Endothelial cell of umbilical vein (primary cell): Measurements from ENCODE around the gene SLC22A23. TPM values are rescaled to one million over a fixed set of nuclear protein-coding genes. Genes with fewer than 3 reads are reported as not detected.

ENCODE experiments used
- BruUV-seq: library from RNA; stranded (reverse); fragments of 400-500 nt; replicated peaks from 2 replicates; lab custom pipeline; 2021; lab: Mats Ljungman, UMichigan
- CTCF ChIA-PET: fragments of 300-600, 350-600 bp; sonication (Branson Sonifier 250); formaldehyde crosslinking; loops from one replicate; lab custom pipeline; 2021; ENCODE audit warnings: antibody characterized with exemption, inconsistent platforms; lab: Charles Lee
- POLR2A ChIA-PET: fragments of 300-600, 350-600 bp; sonication (Branson Sonifier 250); formaldehyde crosslinking; loops from one replicate; lab custom pipeline; 2021; ENCODE audit warnings: antibody characterized with exemption, inconsistent platforms; lab: Charles Lee
- DNase-seq: peaks from one replicate; pipeline ENCODE4 v3.0.0-alpha.2; 2011; ENCODE audit warnings: low read depth, low spot score
- FAIRE-seq: peaks from 2 replicates; lab custom pipeline; 2011; peaks lifted over from hg19 to GRCh38; lab: Jason Lieb, UNC
- H2AFZ ChIP-seq: 2 replicates; pipeline ENCODE4 v1.6.0; 2012; ENCODE audit warnings: low read depth, low read length, control low read depth, inconsistent platforms
- H3K27ac ChIP-seq: 2 replicates; pipeline ENCODE4 v1.5.1; 2011; ENCODE audit warnings: low read depth, mild to moderate bottlenecking, control low read depth, low read length, moderate library complexity; ENCODE audit not compliant: insufficient read depth
- H3K27me3 ChIP-seq, 2 experiments: 2 replicates each; pipeline versions ENCODE4 v1.6.0 to v1.6.1; 2011; ENCODE audit warnings: low read length in 2 of 2, mixed read lengths in 1 of 2; ENCODE audit not compliant: control insufficient read depth in 2 of 2, insufficient read depth in 2 of 2
- H3K36me3 ChIP-seq, 2 experiments: 2 replicates in 1 of 2; 3 replicates in 1 of 2; pipeline ENCODE4 v1.5.1; 2011; ENCODE audit warnings: low read length in 2 of 2, mild to moderate bottlenecking in 1 of 2, moderate library complexity in 1 of 2; ENCODE audit not compliant: control insufficient read depth in 2 of 2, insufficient read depth in 2 of 2; ENCODE audit errors: extremely low read depth in 1 of 2
- H3K4me1 ChIP-seq: 3 replicates; pipeline ENCODE4 v1.5.1; 2011; ENCODE audit warnings: mild to moderate bottlenecking, low read length; ENCODE audit not compliant: control insufficient read depth, insufficient read depth; ENCODE audit errors: extremely low read depth
- H3K4me2 ChIP-seq: 2 replicates; pipeline ENCODE4 v1.6.1; 2011; ENCODE audit warnings: low read length, control low read depth, mixed read lengths; ENCODE audit not compliant: insufficient read depth
- H3K4me3 ChIP-seq, 3 experiments: fragments of 200-600 bp in 1 of 3; sonication (generic), shearing (Covaris generic) in 1 of 3; replicated peaks in 1 of 3; 2 replicates each; pipeline ENCODE4 v1.5.1; 2011 to 2016; ENCODE audit warnings: control low read depth in 3 of 3, low read length in 3 of 3, mild to moderate bottlenecking in 2 of 3, inconsistent platforms in 1 of 3, low read depth in 1 of 3, moderate library complexity in 1 of 3; ENCODE audit not compliant: insufficient read depth in 1 of 3
- H3K79me2 ChIP-seq: 2 replicates; pipeline ENCODE4 v1.6.0; 2012; ENCODE audit warnings: low read length, inconsistent platforms; ENCODE audit not compliant: control insufficient read depth, insufficient read depth
- H3K9ac ChIP-seq: replicated peaks from 2 replicates; pipeline ENCODE3; 2011; ENCODE audit warnings: low read length, control low read depth; ENCODE audit not compliant: insufficient read depth; ENCODE audit errors: extremely low read depth
- H3K9me1 ChIP-seq: replicated peaks from 3 replicates; pipeline ENCODE4 v1.6.0; 2011; ENCODE audit warnings: mild to moderate bottlenecking, low read length; ENCODE audit not compliant: control insufficient read depth, insufficient read depth; ENCODE audit errors: extremely low read depth
- H3K9me3 ChIP-seq: replicated peaks from 2 replicates; pipeline ENCODE4 v1.5.1; 2012; ENCODE audit warnings: low read length, inconsistent platforms; ENCODE audit not compliant: control insufficient read depth, insufficient read depth
- H4K20me1 ChIP-seq: replicated peaks from 2 replicates; pipeline ENCODE3; 2011; ENCODE audit warnings: mild to moderate bottlenecking, low read length; ENCODE audit not compliant: control insufficient read depth, insufficient read depth; ENCODE audit errors: extremely low read depth
- EZH2 ChIP-seq: IDR thresholded peaks from 2 replicates; pipeline ENCODE4 v1.6.1; 2012; ENCODE audit warnings: borderline replicate concordance, low read depth, mild to moderate bottlenecking, moderate library complexity, low read length, inconsistent platforms; ENCODE audit not compliant: severe bottlenecking
- FOS ChIP-seq: IDR thresholded peaks from 2 replicates; pipeline ENCODE4 v1.6.1; 2011; ENCODE audit warnings: mild to moderate bottlenecking, low read length, moderate library complexity, borderline replicate concordance; ENCODE audit not compliant: insufficient read depth
- GATA2 ChIP-seq: IDR thresholded peaks from 2 replicates; pipeline ENCODE4 v1.7.0; 2011; ENCODE audit warnings: low read depth, mild to moderate bottlenecking, moderate library complexity, mixed read lengths, low read length; ENCODE audit not compliant: insufficient read length, insufficient read depth
- JUN ChIP-seq: IDR thresholded peaks from 2 replicates; pipeline ENCODE4 v1.6.1; 2011; ENCODE audit warnings: borderline replicate concordance, low read depth; ENCODE audit not compliant: insufficient read length, insufficient read depth
- MAX ChIP-seq: IDR thresholded peaks from 2 replicates; pipeline ENCODE4 v1.6.1; 2011; ENCODE audit not compliant: insufficient read depth, insufficient read length
- MYC ChIP-seq: IDR thresholded peaks from one replicate; pipeline ENCODE4 v1.6.1; 2011; ENCODE audit warnings: mild to moderate bottlenecking, low read depth, low read length
- POLR2A ChIP-seq: IDR thresholded peaks from 2 replicates; pipeline ENCODE4 v1.6.1; 2012; ENCODE audit warnings: low read depth, mild to moderate bottlenecking, control low read depth, low read length
- POLR2AphosphoS5 ChIP-seq: IDR thresholded peaks from 2 replicates; pipeline ENCODE4 v1.6.1; 2012; ENCODE audit warnings: low read depth, mild to moderate bottlenecking, control low read depth, low read length, moderate library complexity; ENCODE audit not compliant: insufficient read depth
- dilution Hi-C: fragments of 300-500 bp; cut with MboI; formaldehyde crosslinking; loops from one replicate; pipeline ENCODE4 v1.15.0; 2019; ENCODE audit warnings: low sequenced_read_pairs; ENCODE audit not compliant: extremely low pct_ligation_motif_present
- intact Hi-C: fragments of 100-400 bp; cut with micrococcal nuclease; formaldehyde crosslinking; loops from one replicate; pipeline ENCODE4 v1.10.0; 2022
- polyA plus RNA-seq, 4 experiments: library from polyadenylated mRNA; depleted of rRNA in 3 of 4; stranded (reverse) in 3 of 4; unstranded in 1 of 4; fragments of >200 nt; gene quantifications; 2 replicates each; pipeline versions ENCODE4 v1.2.1 to v1.2.3, GENCODE V29; 2011 to 2012; ENCODE audit warnings: missing spikeins in 1 of 4
- total RNA-seq: library from RNA; stranded (reverse); gene quantifications from 2 replicates; pipeline ENCODE4 v1.2.3, GENCODE V29; 2021
- TF ChIP-seq, protein P1 (sequence below), 2 donors: IDR thresholded peaks; 1 replicate in 1 of 2; 2 replicates in 1 of 2; pipeline ENCODE4 v1.5.1; 2011; ENCODE audit warnings: low read length in 2 of 2, mild to moderate bottlenecking in 2 of 2, moderate library complexity in 2 of 2, control low read depth in 1 of 2, inconsistent platforms in 1 of 2, low read depth in 1 of 2; ENCODE audit not compliant: insufficient read depth in 1 of 2; ENCODE audit errors: extremely low read depth in 1 of 2

Gene SLC22A23
- total and polyA plus RNA-seq, 2 donors (not counting 3 experiments of a cell fraction or from before 2014, with no cell fraction given), result 4.2 to 14.3 TPM

DNA sequence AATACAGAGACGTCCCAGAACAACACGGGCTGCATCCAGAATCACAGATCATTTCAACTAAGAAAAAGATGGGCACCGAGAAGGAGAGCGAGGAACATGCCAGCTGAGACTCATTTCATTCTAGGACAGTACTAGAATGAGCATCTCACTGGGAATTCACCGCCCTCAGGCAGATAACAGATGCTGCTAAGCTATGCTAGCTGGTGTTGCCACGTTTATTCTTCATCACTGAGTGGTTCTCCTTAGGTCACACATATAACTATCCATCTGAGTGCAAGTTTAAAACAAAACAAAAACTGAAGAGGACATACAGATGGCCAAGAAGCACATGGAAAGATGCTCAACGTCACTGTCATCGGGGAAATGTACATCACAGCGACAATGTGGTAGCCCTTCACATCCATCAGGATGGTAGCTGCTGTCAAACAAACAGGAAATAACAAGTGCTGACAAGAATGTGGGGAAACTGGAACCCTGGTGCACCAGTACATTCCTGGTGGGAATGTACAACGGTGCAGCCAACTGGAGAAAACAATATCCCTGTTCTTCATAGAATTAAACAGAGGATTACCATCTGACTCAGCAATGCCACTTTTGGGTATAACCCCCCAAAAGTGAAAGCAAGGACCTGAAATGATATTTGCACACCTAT is 97.6 kb downstream of the SLC22A23 start:
- no peak for TF ChIP-seq MAX
- TF ChIP-seq MYC, result no peak
- TF ChIP-seq FOS, result no peak
- no peak for TF ChIP-seq EZH2
- TF ChIP-seq, protein P1, sequence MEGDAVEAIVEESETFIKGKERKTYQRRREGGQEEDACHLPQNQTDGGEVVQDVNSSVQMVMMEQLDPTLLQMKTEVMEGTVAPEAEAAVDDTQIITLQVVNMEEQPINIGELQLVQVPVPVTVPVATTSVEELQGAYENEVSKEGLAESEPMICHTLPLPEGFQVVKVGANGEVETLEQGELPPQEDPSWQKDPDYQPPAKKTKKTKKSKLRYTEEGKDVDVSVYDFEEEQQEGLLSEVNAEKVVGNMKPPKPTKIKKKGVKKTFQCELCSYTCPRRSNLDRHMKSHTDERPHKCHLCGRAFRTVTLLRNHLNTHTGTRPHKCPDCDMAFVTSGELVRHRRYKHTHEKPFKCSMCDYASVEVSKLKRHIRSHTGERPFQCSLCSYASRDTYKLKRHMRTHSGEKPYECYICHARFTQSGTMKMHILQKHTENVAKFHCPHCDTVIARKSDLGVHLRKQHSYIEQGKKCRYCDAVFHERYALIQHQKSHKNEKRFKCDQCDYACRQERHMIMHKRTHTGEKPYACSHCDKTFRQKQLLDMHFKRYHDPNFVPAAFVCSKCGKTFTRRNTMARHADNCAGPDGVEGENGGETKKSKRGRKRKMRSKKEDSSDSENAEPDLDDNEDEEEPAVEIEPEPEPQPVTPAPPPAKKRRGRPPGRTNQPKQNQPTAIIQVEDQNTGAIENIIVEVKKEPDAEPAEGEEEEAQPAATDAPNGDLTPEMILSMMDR (IDR thresholded peaks at IDR 0.05; ENCODE audit: extremely low read depth in 1 of 2, insufficient read depth in 1 of 2, low read depth in 1 of 2, low read length in 2 of 2), result no peak
- no peak for TF ChIP-seq POLR2AphosphoS5
- no peak for TF ChIP-seq POLR2A
- TF ChIP-seq GATA2, result no peak
- no peak for TF ChIP-seq JUN
- peaks cover 6% of the 10 kb centered on the region for H3K4me1 ChIP-seq
- dilution Hi-C loops (no loop called here), intact Hi-C loops (no loop called here)
- H3K9ac ChIP-seq, result no peak overlapping the region
- no peak overlapping the region for H3K4me3 ChIP-seq
- H3K27ac ChIP-seq, result no peak overlapping the region
- FAIRE-seq (no peak), DNase-seq (no peak)
- H3K9me3 ChIP-seq, result no peaks in the 10 kb centered on the region
- CTCF ChIA-PET, result interaction anchor here (0.8 to 1.1 kb wide), 3 partner anchors 13 to 52 kb away, joined by 3 read pairs; no protein-coding TSS in a partner anchor
- H3K9me1 ChIP-seq, result no peaks in the 10 kb centered on the region
- POLR2A ChIA-PET, result no interaction called here
- H2AFZ ChIP-seq, result no peak overlapping the region
- H3K79me2 ChIP-seq, result no peaks in the 10 kb centered on the region
- H3K36me3 ChIP-seq, result no peaks in the 10 kb centered on the region
- no peaks in the 10 kb centered on the region for H3K27me3 ChIP-seq
- no peaks in the 10 kb centered on the region for H4K20me1 ChIP-seq
- BruUV-seq, result no TSS peak
- H3K4me2 ChIP-seq, result no peak overlapping the region
